ENCODE results near the gene OR10C1.

OR10C1 gene

GRCh38 chr6:29483186-29483585, 44.1 kb downstream of the OR10C1 start:
- no peak overlapping the region for H3K4me2 ChIP-seq (ENCODE audit: low read length)
- H4K20me1 ChIP-seq (ENCODE audit: insufficient read depth, low read length) = no peaks in the 10 kb centered on the region
- no peak overlapping the region for H2AFZ ChIP-seq (ENCODE audit: low read length)
- no peaks in the 10 kb centered on the region for H3K36me3 ChIP-seq (ENCODE audit: insufficient read depth, low read length)
- H3K9me2 ChIP-seq (ENCODE audit: low read depth, low read length) = no peaks in the 10 kb centered on the region
- no peak overlapping the region for H3K9ac ChIP-seq (ENCODE audit: low read length)
- no peaks in the 10 kb centered on the region for H3K27me3 ChIP-seq (ENCODE audit: insufficient read depth, low read length)
- no peaks in the 10 kb centered on the region for H3F3A ChIP-seq (ENCODE audit: insufficient read depth, low read length)
- TF ChIP-seq EZH2 (IDR thresholded peaks at IDR 0.05; ENCODE audit: borderline replicate concordance, low read length) (no peak), CTCF (IDR thresholded peaks at IDR 0.05; ENCODE audit: low read length) (no peak)
- H3K79me2 ChIP-seq (ENCODE audit: insufficient read depth, low read length) = no peaks in the 10 kb centered on the region
- no peak overlapping the region for H3K4me3 ChIP-seq (ENCODE audit: low read depth, low read length, poor library complexity, severe bottlenecking)
- H3K27ac ChIP-seq (ENCODE audit: low read depth, low read length, poor library complexity, severe bottlenecking) = no peak overlapping the region
- no peaks in the 10 kb centered on the region for H3K4me1 ChIP-seq (ENCODE audit: insufficient read depth, low read length, severe bottlenecking)
- H3K9me3 ChIP-seq (ENCODE audit: low read length) = no peaks in the 10 kb centered on the region

- TF ChIP-seq CTCF (IDR thresholded peaks at IDR 0.05; ENCODE audit: low read length) (no peak), EZH2 (IDR thresholded peaks at IDR 0.05; ENCODE audit: borderline replicate concordance, low read length) (no peak)
- H3K27ac ChIP-seq (ENCODE audit: low read depth, low read length, poor library complexity, severe bottlenecking) = no peak overlapping the region
- no peaks in the 10 kb centered on the region for H3K36me3 ChIP-seq (ENCODE audit: insufficient read depth, low read length)
- H3K79me2 ChIP-seq (ENCODE audit: insufficient read depth, low read length) = no peaks in the 10 kb centered on the region
- H2AFZ ChIP-seq (ENCODE audit: low read length) = no peak overlapping the region
- no peaks in the 10 kb centered on the region for H3F3A ChIP-seq (ENCODE audit: insufficient read depth, low read length)
- H3K9me3 ChIP-seq (ENCODE audit: low read length) = no peaks in the 10 kb centered on the region
- H4K20me1 ChIP-seq (ENCODE audit: insufficient read depth, low read length) = no peaks in the 10 kb centered on the region
- no peak overlapping the region for H3K9ac ChIP-seq (ENCODE audit: low read length)
- H3K27me3 ChIP-seq (ENCODE audit: insufficient read depth, low read length) = no peaks in the 10 kb centered on the region
- H3K4me1 ChIP-seq (ENCODE audit: insufficient read depth, low read length, severe bottlenecking) = no peaks in the 10 kb centered on the region
- H3K4me3 ChIP-seq (ENCODE audit: low read depth, low read length, poor library complexity, severe bottlenecking) = no peak overlapping the region
- H3K4me2 ChIP-seq (ENCODE audit: low read length) = no peak overlapping the region
- no peaks in the 10 kb centered on the region for H3K9me2 ChIP-seq (ENCODE audit: low read depth, low read length)
These were observed 44.6 kb downstream of the OR10C1 start for GRCh38 chr6:29483735-29484134.

GRCh38 chr6:29486577-29486976, 47.5 kb downstream of the OR10C1 start:
- H3K27me3 ChIP-seq (ENCODE audit: insufficient read depth, low read length) = no peaks in the 10 kb centered on the region
- no peaks in the 10 kb centered on the region for H3F3A ChIP-seq (ENCODE audit: insufficient read depth, low read length)
- no peak overlapping the region for H3K27ac ChIP-seq (ENCODE audit: low read depth, low read length, poor library complexity, severe bottlenecking)
- TF ChIP-seq CTCF (IDR thresholded peaks at IDR 0.05; ENCODE audit: low read length) = no peak
- no peak for TF ChIP-seq EZH2 (IDR thresholded peaks at IDR 0.05; ENCODE audit: borderline replicate concordance, low read length)
- no peak overlapping the region for H2AFZ ChIP-seq (ENCODE audit: low read length)
- no peak overlapping the region for H3K9ac ChIP-seq (ENCODE audit: low read length)
- no peak overlapping the region for H3K4me3 ChIP-seq (ENCODE audit: low read depth, low read length, poor library complexity, severe bottlenecking)
- no peaks in the 10 kb centered on the region for H3K36me3 ChIP-seq (ENCODE audit: insufficient read depth, low read length)
- no peak overlapping the region for H3K4me2 ChIP-seq (ENCODE audit: low read length)
- no peaks in the 10 kb centered on the region for H3K4me1 ChIP-seq (ENCODE audit: insufficient read depth, low read length, severe bottlenecking)
- no peaks in the 10 kb centered on the region for H3K9me2 ChIP-seq (ENCODE audit: low read depth, low read length)
- H3K9me3 ChIP-seq (ENCODE audit: low read length) = no peaks in the 10 kb centered on the region
- H3K79me2 ChIP-seq (ENCODE audit: insufficient read depth, low read length) = no peaks in the 10 kb centered on the region
- H4K20me1 ChIP-seq (ENCODE audit: insufficient read depth, low read length) = no peaks in the 10 kb centered on the region
